Measurements from ENCODE around the gene LRMDA. TPM values are rescaled to one million over a fixed set of nuclear protein-coding genes. Genes with fewer than 3 reads are reported as not detected.

The LRMDA gene
- total and polyA plus RNA-seq, 2 of the 8 experiments (the other 6 are each of a cell fraction or from before 2014, with no cell fraction given): 0.86 to 2.8 TPM

DNA sequence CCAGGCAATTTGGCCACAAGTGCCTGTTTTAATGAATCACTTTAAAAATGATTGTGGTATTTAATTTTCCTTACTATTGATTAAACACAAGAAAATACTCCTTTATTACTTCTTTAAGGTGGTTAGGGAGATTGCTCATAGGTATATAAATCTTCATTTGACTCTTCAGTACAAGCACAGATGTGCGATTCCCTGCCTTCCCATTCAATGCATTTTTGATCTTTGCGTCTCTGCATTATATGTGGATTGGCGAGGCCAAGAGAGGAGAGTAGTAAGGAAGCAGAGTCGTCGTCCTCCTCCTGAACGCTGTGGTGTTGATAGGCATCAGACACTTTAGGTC is 683.7 kb downstream of the LRMDA start (continued):
- TF ChIP-seq RNF2 (IDR thresholded peaks at IDR 0.05; ENCODE audit: borderline replicate concordance, low read depth, low read length, missing control alignments, poor library complexity, severe bottlenecking) (no peak), HDAC2 (IDR thresholded peaks at IDR 0.05; ENCODE audit: borderline replicate concordance in 1 of 2, low read depth in 2 of 2, low read length in 2 of 2) (no peak), FOSL1 (IDR thresholded peaks at IDR 0.05; ENCODE audit: insufficient read depth, low read depth, low read length) (no peak), CHD1 (IDR thresholded peaks at IDR 0.05; ENCODE audit: low read depth, low read length) (no peak), GTF2F1 (IDR thresholded peaks at IDR 0.05; ENCODE audit: borderline replicate concordance, low read depth, low read length) (no peak), SIRT6 (IDR thresholded peaks at IDR 0.05; ENCODE audit: low read length) (no peak), SUZ12 (IDR thresholded peaks at IDR 0.05; ENCODE audit: low read length) (no peak)
